H9 (cell line): ENCODE results near the gene SERPINA9. TPM values are rescaled to one million over a fixed set of nuclear protein-coding genes. Genes with fewer than 3 reads are reported as not detected.

Source experiments
- DNase-seq: peaks from one replicate; pipeline ENCODE4 v3.0.0-alpha.2; 2017
- H2AFZ ChIP-seq: one replicate; pipeline ENCODE4 v1.6.1; 2013; ENCODE audit warnings: mild to moderate bottlenecking, low read length, control low read depth, moderate library complexity
- H2AK5ac ChIP-seq: 2 replicates; pipeline ENCODE4 v1.6.1; 2013; ENCODE audit warnings: low read length, control low read depth, mixed read lengths; ENCODE audit not compliant: insufficient read length
- H2BK120ac ChIP-seq: one replicate; pipeline ENCODE4 v1.6.1; 2013; ENCODE audit warnings: low read depth, mild to moderate bottlenecking, low read length, control low read depth, inconsistent platforms; ENCODE audit not compliant: poor library complexity, severe bottlenecking
- H2BK12ac ChIP-seq: 2 replicates; pipeline ENCODE4 v1.6.1; 2013; ENCODE audit warnings: low read length, control low read depth, mixed read lengths, low read depth; ENCODE audit not compliant: insufficient read length
- H2BK15ac ChIP-seq: 2 replicates; pipeline ENCODE4 v1.6.1; 2013; ENCODE audit warnings: low read depth, low read length, control low read depth
- H2BK20ac ChIP-seq: one replicate; pipeline ENCODE4 v1.6.1; 2013; ENCODE audit warnings: low read depth, mild to moderate bottlenecking, low read length, control low read depth, inconsistent platforms; ENCODE audit not compliant: poor library complexity, severe bottlenecking
- H2BK5ac ChIP-seq: 2 replicates; pipeline ENCODE4 v1.6.1; 2013; ENCODE audit warnings: low read length, control low read depth, mixed read lengths; ENCODE audit not compliant: insufficient read length
- H3K14ac ChIP-seq: 2 replicates; pipeline ENCODE4 v1.6.1; 2013; ENCODE audit warnings: low read length, control low read depth; ENCODE audit not compliant: insufficient read depth
- H3K18ac ChIP-seq: 2 replicates; pipeline ENCODE4 v1.6.1; 2013; ENCODE audit warnings: low read depth, mild to moderate bottlenecking, mixed read lengths, low read length, control low read depth; ENCODE audit not compliant: insufficient read length
- H3K23ac ChIP-seq: 2 replicates; pipeline ENCODE4 v1.6.1; 2013; ENCODE audit warnings: low read length, control low read depth, mixed read lengths, low read depth; ENCODE audit not compliant: insufficient read length
- H3K23me2 ChIP-seq: 2 replicates; pipeline ENCODE4 v1.6.1; 2013; ENCODE audit warnings: low read depth, mild to moderate bottlenecking, mixed read lengths, low read length, control low read depth; ENCODE audit not compliant: insufficient read length, poor library complexity, severe bottlenecking
- H3K27ac ChIP-seq: 2 replicates; pipeline ENCODE4 v1.5.1; 2013; ENCODE audit warnings: low read length, control low read depth, mixed read lengths, low read depth; ENCODE audit not compliant: insufficient read length
- H3K27me3 ChIP-seq: 2 replicates; pipeline ENCODE4 v1.6.1; 2013; ENCODE audit warnings: low read length, control low read depth, inconsistent platforms; ENCODE audit not compliant: insufficient read depth
- H3K4ac ChIP-seq: 2 replicates; pipeline ENCODE4 v1.6.1; 2013; ENCODE audit warnings: low read depth, mild to moderate bottlenecking, control low read depth, inconsistent platforms, low read length, moderate library complexity
- H3K4me1 ChIP-seq: 2 replicates; pipeline ENCODE4 v1.6.1; 2013; ENCODE audit warnings: low read length, control low read depth, inconsistent platforms; ENCODE audit not compliant: insufficient read depth
- H3K4me2 ChIP-seq: 2 replicates; pipeline ENCODE4 v1.6.1; 2013; ENCODE audit warnings: low read length, control low read depth, mixed read lengths; ENCODE audit not compliant: insufficient read length, insufficient read depth
- H3K56ac ChIP-seq: 2 replicates; pipeline ENCODE4 v1.6.1; 2013; ENCODE audit warnings: low read depth, mild to moderate bottlenecking, mixed read lengths, low read length, control low read depth; ENCODE audit not compliant: insufficient read length
- H3K79me1 ChIP-seq: 2 replicates; pipeline ENCODE4 v1.6.1; 2013; ENCODE audit warnings: low read depth, mild to moderate bottlenecking, moderate library complexity, low read length, control low read depth, inconsistent platforms; ENCODE audit not compliant: insufficient read depth, poor library complexity, severe bottlenecking
- H3K79me2 ChIP-seq: 2 replicates; pipeline ENCODE4 v1.6.1; 2013; ENCODE audit warnings: low read length, control low read depth, inconsistent platforms; ENCODE audit not compliant: insufficient read depth
- H3K9ac ChIP-seq: 2 replicates; pipeline ENCODE4 v1.6.1; 2013; ENCODE audit warnings: low read length, control low read depth, mixed read lengths; ENCODE audit not compliant: insufficient read length; ENCODE audit errors: extremely low read depth
- H3K9me3 ChIP-seq: one replicate; pipeline ENCODE4 v1.6.1; 2013; ENCODE audit warnings: low read depth, low read length, inconsistent platforms; ENCODE audit not compliant: control insufficient read depth
- H3T11ph ChIP-seq: one replicate; pipeline ENCODE4 v1.6.1; 2013; ENCODE audit warnings: mild to moderate bottlenecking, low read length, control low read depth, inconsistent platforms
- H4K20me1 ChIP-seq: one replicate; pipeline ENCODE4 v1.6.1; 2013; ENCODE audit not compliant: control insufficient read depth, insufficient read length, insufficient read depth
- H4K5ac ChIP-seq: 2 replicates; pipeline ENCODE4 v1.6.1; 2013; ENCODE audit warnings: low read depth, mild to moderate bottlenecking, mixed read lengths, low read length, control low read depth; ENCODE audit not compliant: insufficient read length
- H4K8ac ChIP-seq: replicated peaks from 2 replicates; pipeline ENCODE4 v1.6.1; 2013; ENCODE audit warnings: low read length, control low read depth, mixed read lengths, low read depth; ENCODE audit not compliant: insufficient read length
- H4K91ac ChIP-seq: 2 replicates; pipeline ENCODE4 v1.6.1; 2013; ENCODE audit warnings: low read depth, mild to moderate bottlenecking, moderate library complexity, mixed read lengths, low read length, control low read depth; ENCODE audit not compliant: insufficient read length
- H3K27ac Mint-ChIP-seq, 3 experiments: 2 replicates in 2 of 3; 3 replicates in 1 of 3; pipeline ENCODE4 v1.8.0; 2020 to 2021; ENCODE audit warnings: mixed read lengths in 3 of 3, mild to moderate bottlenecking in 1 of 3, moderate library complexity in 1 of 3
- H3K27me3 Mint-ChIP-seq: 2 replicates; pipeline ENCODE4 v1.8.0; 2021; ENCODE audit warnings: low read depth, mild to moderate bottlenecking, moderate library complexity, mixed read lengths
- H3K36me3 Mint-ChIP-seq, 3 experiments: 2 replicates in 2 of 3; 3 replicates in 1 of 3; pipeline ENCODE4 v1.8.0; 2020 to 2021; ENCODE audit warnings: low read depth in 3 of 3, mixed read lengths in 3 of 3; ENCODE audit not compliant: insufficient read depth in 1 of 3
- H3K4me1 Mint-ChIP-seq, 2 experiments: 2 replicates each; pipeline ENCODE4 v1.8.0; 2020; ENCODE audit warnings: mixed read lengths in 2 of 2
- H3K4me3 Mint-ChIP-seq, 2 experiments: 2 replicates in 1 of 2; 3 replicates in 1 of 2; pipeline ENCODE4 v1.8.0; 2020 to 2021; ENCODE audit warnings: mild to moderate bottlenecking in 2 of 2, mixed read lengths in 2 of 2, moderate library complexity in 1 of 2
- H3K9me3 Mint-ChIP-seq, 2 experiments: 2 replicates in 1 of 2; 3 replicates in 1 of 2; pipeline ENCODE4 v1.8.0; 2020; ENCODE audit warnings: mild to moderate bottlenecking in 2 of 2, mixed read lengths in 2 of 2, moderate library complexity in 1 of 2
- WGBS: extraction: QIAGEN DNeasy Blood & Tissue Kit; methylation state at CpG from one replicate; pipeline ENCODE4 v1.1.7; 2013; ENCODE audit warnings: missing lambda C conversion rate, low lambda C conversion rate, mixed read lengths; ENCODE audit not compliant: insufficient read length; ENCODE audit errors: extremely low coverage; 5-methylcytosine and 5-hydroxymethylcytosine counted together
- total RNA-seq: library from RNA; stranded (reverse); gene quantifications from 2 replicates; pipeline ENCODE4 v1.2.1, GENCODE V29; 2021
- TF ChIP-seq, protein P1 (sequence below): fragments of 200-600 bp; sonication (generic); conservative IDR thresholded peaks from 3 replicates; pipeline ENCODE4 v1.8.0; 2021; ENCODE audit warnings: antibody characterized with exemption, mild to moderate bottlenecking

Gene SERPINA9
- total RNA-seq, 1 experiment from 2014 or later = not detected

GRCh38 chr14:94473666-94474410, 2.2 kb downstream of the SERPINA9 start:
- WGBS = no CpG with 5 or more reads among the region's 16 CpGs
- TF ChIP-seq, protein P1, sequence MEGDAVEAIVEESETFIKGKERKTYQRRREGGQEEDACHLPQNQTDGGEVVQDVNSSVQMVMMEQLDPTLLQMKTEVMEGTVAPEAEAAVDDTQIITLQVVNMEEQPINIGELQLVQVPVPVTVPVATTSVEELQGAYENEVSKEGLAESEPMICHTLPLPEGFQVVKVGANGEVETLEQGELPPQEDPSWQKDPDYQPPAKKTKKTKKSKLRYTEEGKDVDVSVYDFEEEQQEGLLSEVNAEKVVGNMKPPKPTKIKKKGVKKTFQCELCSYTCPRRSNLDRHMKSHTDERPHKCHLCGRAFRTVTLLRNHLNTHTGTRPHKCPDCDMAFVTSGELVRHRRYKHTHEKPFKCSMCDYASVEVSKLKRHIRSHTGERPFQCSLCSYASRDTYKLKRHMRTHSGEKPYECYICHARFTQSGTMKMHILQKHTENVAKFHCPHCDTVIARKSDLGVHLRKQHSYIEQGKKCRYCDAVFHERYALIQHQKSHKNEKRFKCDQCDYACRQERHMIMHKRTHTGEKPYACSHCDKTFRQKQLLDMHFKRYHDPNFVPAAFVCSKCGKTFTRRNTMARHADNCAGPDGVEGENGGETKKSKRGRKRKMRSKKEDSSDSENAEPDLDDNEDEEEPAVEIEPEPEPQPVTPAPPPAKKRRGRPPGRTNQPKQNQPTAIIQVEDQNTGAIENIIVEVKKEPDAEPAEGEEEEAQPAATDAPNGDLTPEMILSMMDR = no peak

More at GRCh38 chr14:94473666-94474410, 2.2 kb downstream of the SERPINA9 start:
- no peaks in the 10 kb centered on the region for H4K20me1 ChIP-seq
- H2BK120ac ChIP-seq = no peak overlapping the region
- H3K4ac ChIP-seq = no peak overlapping the region
- Mint-ChIP-seq H3K36me3 (peaks cover 4 to 16% (median 8%) of the 10 kb centered on the region in 3 experiments; a peak in 5 of 7 replicates), H3K27ac (no peak overlapping the region), H3K9me3 (peaks cover 14 to 16% of the 10 kb centered on the region in 2 experiments), H3K27me3 (peaks cover 8% of the 10 kb centered on the region), H3K4me1 (no peaks in the 10 kb centered on the region; a peak in 1 of 4 replicates), H3K4me3 (no peak overlapping the region)
- no peak overlapping the region for H4K91ac ChIP-seq
- no peaks in the 10 kb centered on the region; the same call in 1 of the 2 replicates for H3K27me3 ChIP-seq
- H3K4me1 ChIP-seq = no peaks in the 10 kb centered on the region
- H3K23me2 ChIP-seq = no peaks in the 10 kb centered on the region
- no peak overlapping the region for H2BK20ac ChIP-seq
- H3K56ac ChIP-seq = no peak overlapping the region
- H3K9me3 ChIP-seq = no peaks in the 10 kb centered on the region
- no peak overlapping the region for H3K18ac ChIP-seq
- H3K14ac ChIP-seq = no peak overlapping the region; the same call in 1 of the 2 replicates
- no peaks in the 10 kb centered on the region for H3K79me1 ChIP-seq
- H4K5ac ChIP-seq = no peak overlapping the region
- no peak overlapping the region for H3T11ph ChIP-seq
- no peak overlapping the region for H4K8ac ChIP-seq
- no peak overlapping the region for H3K27ac ChIP-seq
- H2BK15ac ChIP-seq = no peak overlapping the region
- H2BK12ac ChIP-seq = no peak overlapping the region
- no peaks in the 10 kb centered on the region for H3K79me2 ChIP-seq
- no peak overlapping the region for H2AK5ac ChIP-seq
- no peak overlapping the region for H2AFZ ChIP-seq
- no peak overlapping the region for H2BK5ac ChIP-seq
- peak; percentile 5 for DNase-seq
- no peak overlapping the region for H3K9ac ChIP-seq
- no peak overlapping the region for H3K4me2 ChIP-seq
- no peak overlapping the region for H3K23ac ChIP-seq
